Peyer's patch (tissue), 4 donors: Measurements from ENCODE around the gene LRRK2. TPM values are rescaled to one million over a fixed set of nuclear protein-coding genes. Genes with fewer than 3 reads are reported as not detected.
"Not testable (repeated sequence)": the region's sequence is repeated elsewhere in the genome, so short reads cannot be mapped to it uniquely, and the experiment has no call there.

Experiments
- DNase-seq, 3 donors: peaks; one replicate each; pipeline ENCODE4 v3.0.0-alpha.2; 2017 to 2019
- H3K27ac ChIP-seq, 4 donors: fragments of 200-600 bp; sonication (generic); one replicate each; pipeline ENCODE4 v1.5.1; 2016 to 2019
- H3K27me3 ChIP-seq, 2 donors: fragments of 200-600 bp; sonication (generic); one replicate each; pipeline ENCODE4 v1.5.1; 2019
- H3K36me3 ChIP-seq, 3 donors: fragments of 200-600 bp; sonication (generic); one replicate each; pipeline ENCODE4 v1.5.1; 2016 to 2019
- H3K4me1 ChIP-seq, 4 donors: fragments of 200-600 bp; sonication (generic); one replicate each; pipeline ENCODE4 v1.5.1; 2016 to 2019
- H3K4me3 ChIP-seq, 4 donors: fragments of 200-600 bp; sonication (generic); 1 replicate in 3 of 4; 2 replicates in 1 of 4; pipeline ENCODE4 v1.5.1; 2016 to 2019; ENCODE audit warnings: mild to moderate bottlenecking in 1 of 4
- H3K9me3 ChIP-seq, 4 donors: fragments of 200-600 bp; sonication (generic); one replicate each; pipeline ENCODE4 v1.5.1; 2016 to 2019; ENCODE audit warnings: mild to moderate bottlenecking in 1 of 4
- POLR2A ChIP-seq, 2 donors: fragments of 450-650 bp; IDR thresholded peaks; one replicate each; pipeline ENCODE4 v1.5.1; 2017; ENCODE audit warnings: antibody characterized with exemption in 2 of 2, mild to moderate bottlenecking in 2 of 2, moderate library complexity in 2 of 2
- total RNA-seq, 4 donors: library from RNA; depleted of rRNA; stranded (reverse); fragments of >200 nt; gene quantifications; one replicate each; pipeline ENCODE4 v1.1.0, GENCODE V29; 2016
- TF ChIP-seq, protein P1 (sequence below), 6 experiments: fragments of 450-650 bp in 4 of 6; fragments of 200-600 bp in 2 of 6; sonication (generic) in 1 of 6; IDR thresholded peaks; one replicate each; pipeline ENCODE4 v1.5.1; 2017 to 2019; ENCODE audit warnings: antibody characterized with exemption in 6 of 6, mild to moderate bottlenecking in 3 of 6, moderate library complexity in 1 of 6

The LRRK2 gene
- total RNA-seq, 4 donors from 2014 or later: 2.6 to 44.6 (median 4.9) TPM

DNA sequence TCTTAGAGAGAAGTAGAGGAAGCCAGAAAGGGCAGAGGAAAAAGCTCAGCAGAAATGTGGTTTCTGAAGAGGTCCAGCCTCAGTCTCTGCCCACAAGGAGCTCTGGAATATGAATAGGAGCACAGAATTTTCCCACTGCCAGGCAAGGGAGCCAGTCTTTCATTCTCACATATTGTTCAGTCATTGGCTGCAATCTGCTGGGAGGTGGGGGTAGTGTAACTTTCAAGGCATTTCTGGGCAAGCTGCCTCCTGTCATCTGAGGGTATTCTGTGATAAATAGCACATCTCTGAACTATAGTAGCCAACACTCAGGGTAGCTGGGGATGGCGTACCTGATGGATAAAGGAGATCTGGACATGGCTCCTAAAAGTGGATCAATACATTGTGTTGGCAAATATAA lies 127.2 kb downstream of the LRRK2 start:
- TF ChIP-seq POLR2A (IDR thresholded peaks at IDR 0.05): no peak
- TF ChIP-seq, protein P1, sequence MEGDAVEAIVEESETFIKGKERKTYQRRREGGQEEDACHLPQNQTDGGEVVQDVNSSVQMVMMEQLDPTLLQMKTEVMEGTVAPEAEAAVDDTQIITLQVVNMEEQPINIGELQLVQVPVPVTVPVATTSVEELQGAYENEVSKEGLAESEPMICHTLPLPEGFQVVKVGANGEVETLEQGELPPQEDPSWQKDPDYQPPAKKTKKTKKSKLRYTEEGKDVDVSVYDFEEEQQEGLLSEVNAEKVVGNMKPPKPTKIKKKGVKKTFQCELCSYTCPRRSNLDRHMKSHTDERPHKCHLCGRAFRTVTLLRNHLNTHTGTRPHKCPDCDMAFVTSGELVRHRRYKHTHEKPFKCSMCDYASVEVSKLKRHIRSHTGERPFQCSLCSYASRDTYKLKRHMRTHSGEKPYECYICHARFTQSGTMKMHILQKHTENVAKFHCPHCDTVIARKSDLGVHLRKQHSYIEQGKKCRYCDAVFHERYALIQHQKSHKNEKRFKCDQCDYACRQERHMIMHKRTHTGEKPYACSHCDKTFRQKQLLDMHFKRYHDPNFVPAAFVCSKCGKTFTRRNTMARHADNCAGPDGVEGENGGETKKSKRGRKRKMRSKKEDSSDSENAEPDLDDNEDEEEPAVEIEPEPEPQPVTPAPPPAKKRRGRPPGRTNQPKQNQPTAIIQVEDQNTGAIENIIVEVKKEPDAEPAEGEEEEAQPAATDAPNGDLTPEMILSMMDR (IDR thresholded peaks at IDR 0.05): no peak
- Histone ChIP-seq H3K9me3 (no peaks in the 10 kb centered on the region), H3K4me1 (no peaks in the 10 kb centered on the region), H3K4me3 (no peak overlapping the region), H3K27me3 (no peaks in the 10 kb centered on the region), H3K27ac (no peak overlapping the region), H3K36me3 (no peaks in the 10 kb centered on the region)
- DNase-seq: no peak

DNA sequence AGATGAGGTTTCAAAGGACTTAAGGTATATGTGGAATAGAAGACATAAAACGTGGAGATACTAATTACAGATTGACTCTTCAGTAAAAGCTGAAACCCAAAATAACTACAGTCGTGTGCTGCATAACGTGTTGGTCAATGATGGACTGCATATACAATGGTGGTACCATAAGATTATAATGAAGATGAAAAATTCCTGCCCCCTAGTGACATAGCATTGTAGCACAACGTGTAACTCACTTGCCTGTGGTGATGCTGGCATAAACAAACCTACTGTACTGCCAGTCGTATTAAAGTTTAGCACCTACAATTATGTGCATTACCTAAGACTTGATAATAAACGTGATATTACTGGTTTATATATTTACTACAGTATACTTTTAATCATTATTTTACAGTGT lies 150.3 kb downstream of the LRRK2 start:
- TF ChIP-seq, protein P1 (IDR thresholded peaks at IDR 0.05): peak in 1 of 6 experiments; percentile 23
- no peak for TF ChIP-seq POLR2A (IDR thresholded peaks at IDR 0.05)
- H3K27ac ChIP-seq: no peak overlapping the region
- no peak overlapping the region for H3K4me3 ChIP-seq
- no peaks in the 10 kb centered on the region for H3K27me3 ChIP-seq
- H3K9me3 ChIP-seq: no peaks in the 10 kb centered on the region
- no peaks in the 10 kb centered on the region for H3K4me1 ChIP-seq
- DNase-seq: no peak
- no peaks in the 10 kb centered on the region for H3K36me3 ChIP-seq

DNA sequence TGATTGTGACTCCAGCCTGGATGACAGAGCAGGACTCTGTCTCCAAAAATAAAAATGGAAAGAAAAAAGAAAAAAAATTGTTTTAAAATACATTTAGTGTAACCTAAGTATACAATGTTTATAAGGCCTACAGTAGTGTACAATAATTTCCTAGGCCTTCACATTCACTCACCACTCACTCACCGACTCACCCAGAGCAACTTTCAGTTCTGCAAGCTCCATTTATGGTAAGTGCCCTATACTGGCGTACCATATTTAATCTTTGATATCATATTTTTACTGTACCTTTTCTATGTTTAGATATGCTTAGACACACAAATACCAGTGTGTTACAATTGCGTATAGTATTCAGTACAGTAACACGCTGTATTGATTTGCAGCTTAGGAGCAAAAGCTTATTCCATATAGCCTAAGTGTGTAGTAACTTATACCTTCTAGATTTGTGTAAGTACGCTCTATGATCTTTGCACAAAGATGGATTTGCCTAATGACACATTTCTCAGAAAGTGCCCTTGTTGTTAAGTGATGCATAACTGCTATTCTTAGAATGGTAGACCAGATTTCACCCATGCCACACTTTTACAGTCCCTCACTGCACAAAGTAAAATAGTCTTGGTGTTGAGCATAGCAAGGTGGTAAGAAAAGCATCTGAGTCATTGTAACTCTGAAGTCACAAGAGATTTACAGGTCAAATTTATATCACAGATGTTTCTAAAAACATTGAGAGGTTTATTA lies 151.9 kb downstream of the LRRK2 start:
- no peak overlapping the region for H3K4me3 ChIP-seq
- no peaks in the 10 kb centered on the region for H3K4me1 ChIP-seq
- H3K27me3 ChIP-seq: no peaks in the 10 kb centered on the region
- H3K9me3 ChIP-seq: no peaks in the 10 kb centered on the region
- H3K27ac ChIP-seq: no peak overlapping the region
- no peaks in the 10 kb centered on the region for H3K36me3 ChIP-seq
- DNase-seq: no peak
- TF ChIP-seq POLR2A (IDR thresholded peaks at IDR 0.05): no peak
- TF ChIP-seq, protein P1 (IDR thresholded peaks at IDR 0.05): no peak

DNA sequence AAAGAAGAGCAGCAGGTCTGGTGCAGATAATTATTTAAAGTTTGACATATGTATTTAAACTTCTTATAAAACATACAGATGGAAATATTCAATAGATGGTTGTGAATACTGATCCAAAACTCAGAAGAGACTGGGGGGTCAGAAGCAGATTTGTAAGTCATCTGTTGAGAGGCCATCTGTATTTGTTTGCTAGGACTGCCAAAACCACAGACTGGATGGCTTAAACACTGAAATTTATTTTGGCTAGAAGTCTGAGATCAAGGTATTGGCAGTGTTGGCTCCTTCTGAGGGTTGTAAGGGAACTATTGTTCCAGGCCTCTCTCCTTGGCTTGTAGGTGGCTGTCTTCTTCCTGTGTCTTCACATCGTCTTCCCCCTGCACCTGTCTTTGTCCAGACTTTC lies 153.9 kb downstream of the LRRK2 start:
- H3K4me1 ChIP-seq: no peaks in the 10 kb centered on the region
- TF ChIP-seq, protein P1 (IDR thresholded peaks at IDR 0.05): no peak
- TF ChIP-seq POLR2A (IDR thresholded peaks at IDR 0.05): no peak
- no peaks in the 10 kb centered on the region for H3K27me3 ChIP-seq
- no peak overlapping the region for H3K4me3 ChIP-seq
- no peak overlapping the region for H3K27ac ChIP-seq
- DNase-seq: no peak
- H3K9me3 ChIP-seq: no peaks in the 10 kb centered on the region
- H3K36me3 ChIP-seq: no peaks in the 10 kb centered on the region

DNA sequence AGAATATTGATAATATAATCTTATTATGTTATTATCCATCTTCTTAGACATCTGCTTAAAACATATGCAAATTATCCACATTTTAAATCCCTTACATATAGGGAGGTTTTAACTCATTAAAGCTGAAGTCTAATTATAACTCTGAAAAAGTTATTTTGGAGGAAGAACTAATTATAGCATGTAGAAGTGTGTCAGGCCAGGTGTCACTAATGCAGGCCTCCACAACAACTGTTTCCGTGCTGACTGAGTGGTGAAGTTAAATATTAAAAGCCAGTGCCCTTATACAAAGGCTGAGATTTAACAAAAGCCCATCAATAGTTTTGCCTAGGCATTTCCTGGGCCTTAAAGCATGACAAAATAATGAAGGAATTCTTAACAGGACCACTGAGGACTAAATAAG lies 157.4 kb downstream of the LRRK2 start:
- no peaks in the 10 kb centered on the region for H3K36me3 ChIP-seq
- H3K9me3 ChIP-seq: no peaks in the 10 kb centered on the region
- no peaks in the 10 kb centered on the region for H3K27me3 ChIP-seq
- TF ChIP-seq POLR2A (IDR thresholded peaks at IDR 0.05): no peak
- TF ChIP-seq, protein P1 (IDR thresholded peaks at IDR 0.05): no peak
- no peak overlapping the region for H3K27ac ChIP-seq
- no peaks in the 10 kb centered on the region for H3K4me1 ChIP-seq
- no peak overlapping the region for H3K4me3 ChIP-seq
- DNase-seq: no peak

DNA sequence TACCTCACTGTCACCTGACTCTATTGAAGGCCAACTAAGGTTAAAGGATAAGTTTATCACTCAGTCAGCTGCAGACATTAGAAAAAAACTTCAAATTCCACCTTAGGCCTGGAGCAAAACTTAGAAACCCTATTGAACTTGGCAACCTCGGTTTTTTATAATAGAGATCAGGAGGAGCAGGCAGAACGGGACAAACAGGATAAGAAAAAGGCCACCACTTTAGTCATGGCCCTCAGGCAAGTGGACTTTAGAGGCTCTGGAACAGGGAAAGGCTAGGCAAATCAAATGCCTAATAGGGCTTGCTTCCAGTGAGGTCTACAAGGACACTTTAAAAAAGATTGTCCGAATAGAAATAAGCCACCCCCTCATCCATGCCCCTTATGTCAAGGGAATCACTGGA lies 162.5 kb downstream of the LRRK2 start:
- H3K27ac ChIP-seq, H3K9me3 ChIP-seq, DNase-seq, H3K27me3 ChIP-seq, H3K36me3 ChIP-seq, H3K4me1 ChIP-seq, H3K4me3 ChIP-seq: not testable (repeated sequence)
